GM12872 (cell line): Measurements from ENCODE around the gene SPRTN.

ENCODE experiments used
- TF ChIP-seq, protein P1 (sequence below): IDR thresholded peaks from 3 replicates; pipeline ENCODE4 v1.5.1; 2011; ENCODE audit warnings: low read depth, mild to moderate bottlenecking, low read length, moderate library complexity; ENCODE audit not compliant: insufficient read depth

The SPRTN gene

GRCh38 chr1:231335663-231336602, 2.2 kb upstream of the SPRTN start:
- TF ChIP-seq, protein P1, sequence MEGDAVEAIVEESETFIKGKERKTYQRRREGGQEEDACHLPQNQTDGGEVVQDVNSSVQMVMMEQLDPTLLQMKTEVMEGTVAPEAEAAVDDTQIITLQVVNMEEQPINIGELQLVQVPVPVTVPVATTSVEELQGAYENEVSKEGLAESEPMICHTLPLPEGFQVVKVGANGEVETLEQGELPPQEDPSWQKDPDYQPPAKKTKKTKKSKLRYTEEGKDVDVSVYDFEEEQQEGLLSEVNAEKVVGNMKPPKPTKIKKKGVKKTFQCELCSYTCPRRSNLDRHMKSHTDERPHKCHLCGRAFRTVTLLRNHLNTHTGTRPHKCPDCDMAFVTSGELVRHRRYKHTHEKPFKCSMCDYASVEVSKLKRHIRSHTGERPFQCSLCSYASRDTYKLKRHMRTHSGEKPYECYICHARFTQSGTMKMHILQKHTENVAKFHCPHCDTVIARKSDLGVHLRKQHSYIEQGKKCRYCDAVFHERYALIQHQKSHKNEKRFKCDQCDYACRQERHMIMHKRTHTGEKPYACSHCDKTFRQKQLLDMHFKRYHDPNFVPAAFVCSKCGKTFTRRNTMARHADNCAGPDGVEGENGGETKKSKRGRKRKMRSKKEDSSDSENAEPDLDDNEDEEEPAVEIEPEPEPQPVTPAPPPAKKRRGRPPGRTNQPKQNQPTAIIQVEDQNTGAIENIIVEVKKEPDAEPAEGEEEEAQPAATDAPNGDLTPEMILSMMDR: no peak

DNA sequence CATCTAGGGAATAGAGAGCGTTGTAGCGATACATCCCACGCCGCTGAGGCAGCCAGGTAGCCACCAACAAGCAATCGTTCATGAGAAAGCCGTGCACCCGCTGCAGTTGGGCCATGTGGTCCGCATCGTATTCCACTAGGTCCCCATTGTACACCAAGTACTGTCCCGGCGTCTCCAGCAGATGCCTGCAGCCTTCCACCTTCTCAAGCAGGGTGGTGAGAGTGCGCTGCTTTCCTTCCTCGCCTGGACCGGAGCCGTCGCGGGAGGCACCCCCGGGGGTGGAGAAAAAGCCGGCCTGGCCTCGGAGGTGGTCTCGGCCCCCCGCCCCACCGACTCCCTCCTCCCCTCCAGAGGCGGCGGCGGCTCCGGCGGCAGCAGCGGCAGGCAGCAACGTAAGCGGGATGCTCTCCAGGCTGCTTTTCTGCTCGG, 1.0 kb upstream of the SPRTN start:
- TF ChIP-seq, protein P1: no peak

DNA sequence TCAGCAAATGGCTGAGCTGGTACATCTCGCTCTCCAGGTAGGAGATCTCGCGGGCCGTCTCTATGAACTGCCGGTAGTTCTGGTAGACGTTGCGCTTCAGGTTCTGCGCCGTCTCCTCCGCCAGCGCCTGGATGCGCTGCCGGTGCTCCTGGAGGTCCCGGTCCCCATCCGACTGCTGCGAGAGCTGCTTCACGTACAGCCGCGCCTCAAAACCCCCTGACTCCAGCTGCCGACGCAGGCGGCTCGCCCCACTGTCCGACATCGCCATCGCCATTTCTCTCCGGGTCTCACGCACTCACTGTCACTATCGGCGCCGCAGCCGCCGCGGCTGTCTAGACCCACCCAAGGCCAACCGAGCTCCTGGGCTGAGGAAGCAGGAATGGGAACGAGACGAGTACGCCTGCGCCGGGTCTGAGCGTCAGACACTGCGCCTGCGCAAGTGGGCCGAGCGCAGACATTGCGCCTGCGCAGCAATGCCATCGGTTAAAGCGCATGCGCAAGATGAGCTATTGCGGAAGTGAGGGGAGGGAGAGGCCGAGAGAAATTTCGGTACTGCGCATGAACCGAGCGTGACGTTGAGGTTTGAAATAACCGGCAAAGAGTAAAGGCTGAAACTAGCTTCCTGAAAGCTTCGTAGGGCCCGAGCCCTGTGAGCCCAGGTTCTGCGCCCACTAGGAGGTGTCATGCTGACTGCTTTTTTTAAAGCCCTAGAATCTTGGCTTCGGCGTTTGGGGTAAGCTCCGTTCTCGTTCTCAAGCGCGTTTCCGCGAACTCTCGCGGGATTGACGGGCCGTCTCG, 422 bp upstream of the SPRTN start, which contains the start of gene EXOC8:
EXOC8 (minus strand) TSS at position 381 of the 798 bp plus-strand sequence; CDS start at position 274, 107 bp downstream.
- TF ChIP-seq, protein P1: peak; percentile 18; the same call in 1 of the 3 replicates

GRCh38 chr1:231340328-231341013, 2.4 kb downstream of the SPRTN start:
- TF ChIP-seq, protein P1: no peak

DNA sequence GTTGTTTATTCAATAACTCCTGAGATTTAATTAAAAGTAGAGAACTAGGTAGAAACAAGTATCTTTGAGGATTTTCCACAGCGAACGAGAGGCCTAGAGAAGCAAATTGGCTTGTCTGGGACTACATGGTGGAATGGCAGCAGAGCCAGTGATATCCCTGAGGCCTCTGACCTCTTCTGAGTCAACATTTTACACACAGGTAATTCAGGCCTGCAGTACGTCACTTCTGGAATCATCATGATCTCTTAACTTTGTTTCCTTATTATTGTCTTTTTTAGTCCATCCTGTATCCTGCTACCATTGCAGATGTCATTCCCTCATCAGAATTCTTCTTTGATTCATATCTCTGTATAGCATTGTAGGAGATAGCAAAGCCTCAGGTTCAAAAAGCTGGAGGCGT, 9.9 kb downstream of the SPRTN start:
- TF ChIP-seq, protein P1: no peak

DNA sequence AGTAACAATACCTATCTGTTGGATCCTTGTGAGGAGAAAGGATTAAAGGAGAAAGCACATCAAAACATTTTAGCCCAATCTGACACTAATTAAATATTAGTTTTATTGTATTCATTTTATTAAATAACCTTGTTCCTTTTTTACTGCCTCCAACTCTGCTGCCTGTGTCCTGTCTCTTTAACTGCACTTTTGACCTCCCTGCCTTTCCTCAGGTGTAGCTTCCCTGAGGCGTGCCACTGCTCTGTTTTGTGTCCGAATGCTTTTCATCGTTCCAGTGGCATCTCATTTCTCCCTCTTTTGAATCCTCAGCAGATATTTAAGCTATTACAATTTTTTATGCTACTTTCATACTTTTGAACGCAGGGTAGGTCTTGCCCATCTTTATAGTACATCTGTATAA, 10.3 kb downstream of the SPRTN start:
- TF ChIP-seq, protein P1: no peak
